Measurements from ENCODE around the gene RPS27L.

RPS27L gene

GRCh38 chr15:63146684-63147083, 10.6 kb downstream of the RPS27L start:
- TF ChIP-seq CTCF (conservative IDR thresholded peaks at IDR 0.05; ENCODE audit: control insufficient read depth, insufficient read depth, low read depth, low read length): peak; percentile 16
- no peak overlapping the region for H3K4me3 ChIP-seq (ENCODE audit: control insufficient read depth, low read depth, low read length)
- peak; percentile 33 for DNase-seq (ENCODE audit: low read depth)

- no peak for TF ChIP-seq CTCF (conservative IDR thresholded peaks at IDR 0.05; ENCODE audit: control insufficient read depth, insufficient read depth, low read depth, low read length)
- no peak overlapping the region for H3K4me3 ChIP-seq (ENCODE audit: control insufficient read depth, low read depth, low read length)
- DNase-seq (ENCODE audit: low read depth): no peak
Observed at GRCh38 chr15:63145426-63145825, 11.9 kb downstream of the RPS27L start.

GRCh38 chr15:63140936-63141335, 16.3 kb downstream of the RPS27L start:
- no peak for DNase-seq (ENCODE audit: low read depth)
- H3K4me3 ChIP-seq (ENCODE audit: control insufficient read depth, low read depth, low read length): no peak overlapping the region
- no peak for TF ChIP-seq CTCF (conservative IDR thresholded peaks at IDR 0.05; ENCODE audit: control insufficient read depth, insufficient read depth, low read depth, low read length)

GRCh38 chr15:63136742-63137141, 20.5 kb downstream of the RPS27L start:
- DNase-seq (ENCODE audit: low read depth): no peak
- no peak overlapping the region for H3K4me3 ChIP-seq (ENCODE audit: control insufficient read depth, low read depth, low read length)
- no peak for TF ChIP-seq CTCF (conservative IDR thresholded peaks at IDR 0.05; ENCODE audit: control insufficient read depth, insufficient read depth, low read depth, low read length)

- TF ChIP-seq CTCF (conservative IDR thresholded peaks at IDR 0.05; ENCODE audit: control insufficient read depth, insufficient read depth, low read depth, low read length): no peak
- no peak overlapping the region for H3K4me3 ChIP-seq (ENCODE audit: control insufficient read depth, low read depth, low read length)
- peak; percentile 94 for DNase-seq (ENCODE audit: low read depth)
Observed at GRCh38 chr15:63135804-63136203, 21.5 kb downstream of the RPS27L start.

GRCh38 chr15:63135281-63135680, 22.0 kb downstream of the RPS27L start:
- H3K4me3 ChIP-seq (ENCODE audit: control insufficient read depth, low read depth, low read length): no peak overlapping the region
- no peak for TF ChIP-seq CTCF (conservative IDR thresholded peaks at IDR 0.05; ENCODE audit: control insufficient read depth, insufficient read depth, low read depth, low read length)
- DNase-seq (ENCODE audit: low read depth): no peak
